HepG2 (cell line): ENCODE data around the gene SLC17A5. TPM values are rescaled to one million over a fixed set of nuclear protein-coding genes. Genes with fewer than 3 reads are reported as not detected.

Experiments
- AKAP8 ChIP-seq: sonication (generic); formaldehyde crosslinking; IDR thresholded peaks from 2 replicates; pipeline ENCODE4 v1.5.1; 2020; ENCODE audit warnings: mild to moderate bottlenecking, missing genetic modification reagents
- ARNTL ChIP-seq: sonication (generic); formaldehyde crosslinking; IDR thresholded peaks from 2 replicates; pipeline ENCODE4 v1.4.0; 2020; ENCODE audit warnings: mild to moderate bottlenecking, missing genetic modification reagents
- ATM ChIP-seq: fragments of 450-650 bp; IDR thresholded peaks from 2 replicates; pipeline ENCODE4 v1.7.1; 2017; ENCODE audit warnings: mild to moderate bottlenecking, borderline replicate concordance
- DPF2 ChIP-seq: sonication (generic); formaldehyde crosslinking; IDR thresholded peaks from 2 replicates; pipeline ENCODE4 v1.4.0; 2020; ENCODE audit warnings: mild to moderate bottlenecking, low read depth, missing genetic modification reagents, borderline replicate concordance
- EZH2 ChIP-seq: conservative IDR thresholded peaks from 2 replicates; pipeline ENCODE4 v1.6.1; 2012; ENCODE audit warnings: mild to moderate bottlenecking, low read depth, low read length, moderate library complexity
- HCFC1 ChIP-seq: fragments of 150-350 bp; IDR thresholded peaks from 2 replicates; pipeline ENCODE4 v1.6.1; 2014; ENCODE audit warnings: low read depth, low read length
- KDM1A ChIP-seq: IDR thresholded peaks from 2 replicates; pipeline ENCODE4 v1.6.1; 2016; ENCODE audit warnings: missing compliant biosample characterization
- KMT2B ChIP-seq: IDR thresholded peaks from 2 replicates; pipeline ENCODE4 v1.6.1; 2016; ENCODE audit warnings: missing genetic modification reagents, missing compliant biosample characterization
- MED1 ChIP-seq: sonication (generic); formaldehyde crosslinking; IDR thresholded peaks from 2 replicates; pipeline ENCODE4 v1.4.0; 2020; ENCODE audit warnings: missing genetic modification reagents
- NPAS2 ChIP-seq: sonication (generic); formaldehyde crosslinking; IDR thresholded peaks from 2 replicates; pipeline ENCODE4 v1.8.0; 2022; ENCODE audit warnings: mild to moderate bottlenecking, missing genetic modification reagents, borderline replicate concordance
- NR2C2 ChIP-seq: sonication (generic); formaldehyde crosslinking; IDR thresholded peaks from 2 replicates; pipeline ENCODE4 v1.4.0; 2020; ENCODE audit warnings: missing genetic modification reagents, mild to moderate bottlenecking, moderate library complexity, borderline replicate concordance
- TBX2 ChIP-seq: sonication (generic); formaldehyde crosslinking; IDR thresholded peaks from 2 replicates; pipeline ENCODE4 v1.5.0; 2020; ENCODE audit warnings: missing genetic modification reagents, mild to moderate bottlenecking, borderline replicate concordance
- U2AF2 ChIP-seq: fragments of 200-400 bp; formaldehyde crosslinking; IDR thresholded peaks from 2 replicates; pipeline ENCODE4 v1.6.1; 2017; ENCODE audit warnings: low read depth, mild to moderate bottlenecking, low read length
- ZNF570 ChIP-seq: sonication (generic); formaldehyde crosslinking; IDR thresholded peaks from 2 replicates; pipeline ENCODE4 v1.4.0; 2020; ENCODE audit warnings: mild to moderate bottlenecking, missing genetic modification reagents, borderline replicate concordance
- ZNF709 ChIP-seq: sonication (generic); formaldehyde crosslinking; IDR thresholded peaks from 2 replicates; pipeline ENCODE4 v1.5.0; 2020; ENCODE audit warnings: mild to moderate bottlenecking, missing genetic modification reagents
- ZNF816 ChIP-seq: sonication (generic); formaldehyde crosslinking; IDR thresholded peaks from 2 replicates; pipeline ENCODE4 v1.8.0; 2022; ENCODE audit warnings: missing genetic modification reagents, mild to moderate bottlenecking, borderline replicate concordance
- ZSCAN22 ChIP-seq: sonication (generic); formaldehyde crosslinking; IDR thresholded peaks from 2 replicates; pipeline ENCODE4 v1.4.0; 2020; ENCODE audit warnings: mild to moderate bottlenecking, missing genetic modification reagents
- polyA plus RNA-seq, 8 experiments: library from polyadenylated mRNA; depleted of rRNA in 3 of 8; stranded (reverse) in 7 of 8; unstranded in 1 of 8; fragments of >200 nt; fragmentation: Illumina TruSeq in 4 of 8; extraction: Trizol in 4 of 8; gene quantifications; 2 replicates each; pipeline versions ENCODE4 v1.2.1 to v1.2.3, GENCODE V29; 2011 to 2016; ENCODE audit warnings: low read depth in 4 of 8, missing spikeins in 1 of 8, mixed read lengths in 1 of 8; ENCODE audit not compliant: insufficient read depth in 1 of 8
- total RNA-seq, 5 experiments: library from RNA; depleted of rRNA; stranded (reverse); fragments of >200 nt; fragmentation: Illumina TruSeq; extraction: Trizol; gene quantifications; 2 replicates each; pipeline ENCODE4 v1.2.3, GENCODE V29; 2016; ENCODE audit warnings: low read depth in 1 of 5
- TF ChIP-seq, protein P1 (sequence below): IDR thresholded peaks from 2 replicates; pipeline ENCODE4 v1.6.1; 2016; ENCODE audit warnings: missing compliant biosample characterization, missing genetic modification reagents, borderline replicate concordance
- TF ChIP-seq, protein P2 (sequence below), 2 experiments: sonication (generic) in 1 of 2; formaldehyde crosslinking in 1 of 2; IDR thresholded peaks; 2 replicates each; pipeline versions ENCODE4 v1.5.1 to v1.6.1; 2011 to 2020; ENCODE audit warnings: borderline replicate concordance in 1 of 2, low read depth in 1 of 2, low read length in 1 of 2, mild to moderate bottlenecking in 1 of 2, missing genetic modification reagents in 1 of 2, moderate library complexity in 1 of 2
- TF ChIP-seq, protein P3 (sequence below): sonication (generic); formaldehyde crosslinking; IDR thresholded peaks from 2 replicates; pipeline ENCODE4 v1.8.1; 2023; ENCODE audit warnings: mild to moderate bottlenecking, missing genetic modification reagents, borderline replicate concordance
- TF ChIP-seq, protein P4 (sequence below), 2 experiments: fragments of 450-650 bp in 1 of 2; sonication (generic) in 1 of 2; formaldehyde crosslinking; IDR thresholded peaks; 2 replicates each; pipeline versions ENCODE4 v1.5.0 to v1.8.0; 2020 to 2022; ENCODE audit warnings: mild to moderate bottlenecking in 1 of 2, missing genetic modification reagents in 1 of 2
- TF ChIP-seq, protein P5 (sequence below): IDR thresholded peaks from 2 replicates; pipeline ENCODE4 v1.6.1; 2018; ENCODE audit warnings: missing genetic modification reagents, mild to moderate bottlenecking, missing compliant biosample characterization

SLC17A5 gene
- total and polyA plus RNA-seq, 2 of the 13 experiments (the other 11 are each of a cell fraction or from before 2014, with no cell fraction given), result 18.3 to 20.5 TPM

DNA sequence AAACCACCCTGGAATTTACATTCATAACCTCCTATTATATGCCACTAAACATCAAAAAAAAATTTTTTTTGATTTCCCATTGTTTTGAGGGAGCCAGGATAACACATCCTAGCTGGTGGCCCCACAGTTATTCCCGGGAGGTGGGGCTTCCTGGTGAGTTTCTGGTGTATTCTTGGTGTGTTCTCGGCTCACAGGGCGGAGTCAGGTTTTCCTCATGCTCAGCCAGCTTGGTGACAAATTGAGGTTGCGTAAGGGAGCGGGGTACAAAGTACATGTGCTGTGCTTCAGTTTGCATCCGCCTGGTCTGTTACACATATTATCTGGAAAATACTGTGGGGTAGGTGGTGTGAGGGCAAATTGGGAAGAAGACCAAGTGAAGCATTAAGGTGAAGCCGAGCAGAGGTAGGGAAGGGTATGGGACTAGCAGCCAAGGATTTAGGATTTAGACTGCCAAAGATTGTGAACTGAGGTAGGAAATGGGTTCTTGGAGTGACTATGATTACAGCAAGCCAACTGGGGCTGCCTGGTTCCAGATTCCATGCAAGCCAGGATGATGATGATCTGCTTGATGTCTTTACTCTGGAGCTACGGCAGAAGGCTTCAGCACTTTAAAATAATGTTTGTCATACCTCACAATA lies 86.7 kb downstream of the SLC17A5 start (continued):
- TF ChIP-seq ZNF570 (CRISPR knock-in tag) (no peak), MED1 (CRISPR knock-in tag) (peak; percentile 94), ATM (no peak), ZSCAN22 (CRISPR knock-in tag) (no peak), TBX2 (CRISPR knock-in tag) (peak; percentile 91), NPAS2 (CRISPR knock-in tag) (no peak), ZNF709 (CRISPR knock-in tag) (0 out of 2 replicates have a peak, but pooled peaks have one; percentile 28), U2AF2 (no peak), AKAP8 (CRISPR knock-in tag) (no peak; the same call in 1 of the 2 replicates), KMT2B (CRISPR knock-in tag) (peak; percentile 49; the same call in 1 of the 2 replicates), EZH2 (no peak), ZNF816 (no peak), DPF2 (peak; percentile 82; the same call in 1 of the 2 replicates), KDM1A (peak; percentile 84), HCFC1 (no peak), NR2C2 (CRISPR knock-in tag) (peak; percentile 24; the same call in 1 of the 2 replicates), ARNTL (CRISPR knock-in tag) (peak; percentile 80)
- TF ChIP-seq, protein P1, sequence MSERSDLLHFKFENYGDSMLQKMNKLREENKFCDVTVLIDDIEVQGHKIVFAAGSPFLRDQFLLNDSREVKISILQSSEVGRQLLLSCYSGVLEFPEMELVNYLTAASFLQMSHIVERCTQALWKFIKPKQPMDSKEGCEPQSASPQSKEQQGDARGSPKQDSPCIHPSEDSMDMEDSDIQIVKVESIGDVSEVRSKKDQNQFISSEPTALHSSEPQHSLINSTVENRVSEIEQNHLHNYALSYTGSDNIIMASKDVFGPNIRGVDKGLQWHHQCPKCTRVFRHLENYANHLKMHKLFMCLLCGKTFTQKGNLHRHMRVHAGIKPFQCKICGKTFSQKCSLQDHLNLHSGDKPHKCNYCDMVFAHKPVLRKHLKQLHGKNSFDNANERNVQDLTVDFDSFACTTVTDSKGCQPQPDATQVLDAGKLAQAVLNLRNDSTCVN (CRISPR knock-in tag), result peak; percentile 82; the same call in 1 of the 2 replicates
- TF ChIP-seq, protein P2, sequence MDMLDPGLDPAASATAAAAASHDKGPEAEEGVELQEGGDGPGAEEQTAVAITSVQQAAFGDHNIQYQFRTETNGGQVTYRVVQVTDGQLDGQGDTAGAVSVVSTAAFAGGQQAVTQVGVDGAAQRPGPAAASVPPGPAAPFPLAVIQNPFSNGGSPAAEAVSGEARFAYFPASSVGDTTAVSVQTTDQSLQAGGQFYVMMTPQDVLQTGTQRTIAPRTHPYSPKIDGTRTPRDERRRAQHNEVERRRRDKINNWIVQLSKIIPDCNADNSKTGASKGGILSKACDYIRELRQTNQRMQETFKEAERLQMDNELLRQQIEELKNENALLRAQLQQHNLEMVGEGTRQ (IDR thresholded peaks at IDR 0.05; ENCODE audit: low read depth, low read length), result no peak
- TF ChIP-seq, protein P2 (CRISPR knock-in tag; IDR thresholded peaks at IDR 0.05; ENCODE audit: borderline replicate concordance), result no peak
- TF ChIP-seq, protein P3, sequence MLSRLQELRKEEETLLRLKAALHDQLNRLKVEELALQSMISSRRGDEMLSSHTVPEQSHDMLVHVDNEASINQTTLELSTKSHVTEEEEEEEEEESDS (CRISPR knock-in tag), result no peak
- TF ChIP-seq, protein P4, sequence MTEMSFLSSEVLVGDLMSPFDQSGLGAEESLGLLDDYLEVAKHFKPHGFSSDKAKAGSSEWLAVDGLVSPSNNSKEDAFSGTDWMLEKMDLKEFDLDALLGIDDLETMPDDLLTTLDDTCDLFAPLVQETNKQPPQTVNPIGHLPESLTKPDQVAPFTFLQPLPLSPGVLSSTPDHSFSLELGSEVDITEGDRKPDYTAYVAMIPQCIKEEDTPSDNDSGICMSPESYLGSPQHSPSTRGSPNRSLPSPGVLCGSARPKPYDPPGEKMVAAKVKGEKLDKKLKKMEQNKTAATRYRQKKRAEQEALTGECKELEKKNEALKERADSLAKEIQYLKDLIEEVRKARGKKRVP (CRISPR knock-in tag; IDR thresholded peaks at IDR 0.05), result peak in 1 of 2 experiments; percentile 85; a peak in 2 of 4 replicates
- TF ChIP-seq, protein P5, sequence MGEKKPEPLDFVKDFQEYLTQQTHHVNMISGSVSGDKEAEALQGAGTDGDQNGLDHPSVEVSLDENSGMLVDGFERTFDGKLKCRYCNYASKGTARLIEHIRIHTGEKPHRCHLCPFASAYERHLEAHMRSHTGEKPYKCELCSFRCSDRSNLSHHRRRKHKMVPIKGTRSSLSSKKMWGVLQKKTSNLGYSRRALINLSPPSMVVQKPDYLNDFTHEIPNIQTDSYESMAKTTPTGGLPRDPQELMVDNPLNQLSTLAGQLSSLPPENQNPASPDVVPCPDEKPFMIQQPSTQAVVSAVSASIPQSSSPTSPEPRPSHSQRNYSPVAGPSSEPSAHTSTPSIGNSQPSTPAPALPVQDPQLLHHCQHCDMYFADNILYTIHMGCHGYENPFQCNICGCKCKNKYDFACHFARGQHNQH, result peak; percentile 84
